Measurements from ENCODE around the gene ACVR2B. TPM values are rescaled to one million over a fixed set of nuclear protein-coding genes. Genes with fewer than 3 reads are reported as not detected.

ACVR2B gene
- total and polyA plus RNA-seq, 2 experiments from 2014 or later = 9.0 to 15.4 TPM

DNA sequence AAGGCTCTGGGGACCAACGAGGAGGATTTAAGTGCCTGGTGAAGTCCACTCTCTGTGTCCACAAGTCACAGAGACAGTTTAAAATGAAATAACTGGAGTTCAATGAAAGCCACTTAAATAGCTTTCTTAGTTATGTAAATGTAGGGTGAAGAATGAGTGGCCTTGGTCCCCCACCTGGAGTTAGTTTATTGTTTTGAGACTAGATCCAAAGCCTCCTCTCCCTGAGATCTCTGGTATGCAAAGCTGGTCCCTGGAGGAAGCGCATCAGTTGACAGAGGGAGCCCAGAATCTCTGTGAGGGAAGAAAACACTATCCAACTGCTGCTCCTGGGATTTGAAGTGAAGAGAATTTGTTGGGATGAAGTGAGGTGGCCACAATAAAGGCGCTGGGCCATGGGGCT, 83.0 kb downstream of the ACVR2B start:
- DNase-seq (ENCODE audit: low spot score) = no peak
- TF ChIP-seq, protein P1, sequence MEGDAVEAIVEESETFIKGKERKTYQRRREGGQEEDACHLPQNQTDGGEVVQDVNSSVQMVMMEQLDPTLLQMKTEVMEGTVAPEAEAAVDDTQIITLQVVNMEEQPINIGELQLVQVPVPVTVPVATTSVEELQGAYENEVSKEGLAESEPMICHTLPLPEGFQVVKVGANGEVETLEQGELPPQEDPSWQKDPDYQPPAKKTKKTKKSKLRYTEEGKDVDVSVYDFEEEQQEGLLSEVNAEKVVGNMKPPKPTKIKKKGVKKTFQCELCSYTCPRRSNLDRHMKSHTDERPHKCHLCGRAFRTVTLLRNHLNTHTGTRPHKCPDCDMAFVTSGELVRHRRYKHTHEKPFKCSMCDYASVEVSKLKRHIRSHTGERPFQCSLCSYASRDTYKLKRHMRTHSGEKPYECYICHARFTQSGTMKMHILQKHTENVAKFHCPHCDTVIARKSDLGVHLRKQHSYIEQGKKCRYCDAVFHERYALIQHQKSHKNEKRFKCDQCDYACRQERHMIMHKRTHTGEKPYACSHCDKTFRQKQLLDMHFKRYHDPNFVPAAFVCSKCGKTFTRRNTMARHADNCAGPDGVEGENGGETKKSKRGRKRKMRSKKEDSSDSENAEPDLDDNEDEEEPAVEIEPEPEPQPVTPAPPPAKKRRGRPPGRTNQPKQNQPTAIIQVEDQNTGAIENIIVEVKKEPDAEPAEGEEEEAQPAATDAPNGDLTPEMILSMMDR (IDR thresholded peaks at IDR 0.05; ENCODE audit: poor library complexity) = no peak
- TF ChIP-seq EZH2 (IDR thresholded peaks at IDR 0.05; ENCODE audit: borderline replicate concordance) = no peak
- no peak for TF ChIP-seq EZH2phosphoT487 (IDR thresholded peaks at IDR 0.05; ENCODE audit: low read depth, severe bottlenecking, unreplicated experiment)
- Histone ChIP-seq H2AFZ (no peak overlapping the region), H3K4me1 (ENCODE audit: insufficient read depth) (no peaks in the 10 kb centered on the region), H3K36me3 (replicated peaks; ENCODE audit: insufficient read depth, low read depth) (no peaks in the 10 kb centered on the region), H4K20me1 (ENCODE audit: insufficient read depth, poor library complexity, severe bottlenecking) (no peaks in the 10 kb centered on the region), H3K27me3 (no peaks in the 10 kb centered on the region), H3K4me2 (no peak overlapping the region), H3K79me2 (no peaks in the 10 kb centered on the region), H3K27ac (no peak overlapping the region), H3K9me2 (replicated peaks; ENCODE audit: insufficient read depth) (no peaks in the 10 kb centered on the region), H3K9me3 (ENCODE audit: low read depth) (no peaks in the 10 kb centered on the region), H3K4me3 (no peak overlapping the region)
- 79% methylated on average over 3 of the region's 3 CpGs for WGBS (ENCODE audit: low lambda C conversion rate, missing lambda C conversion rate)

DNA sequence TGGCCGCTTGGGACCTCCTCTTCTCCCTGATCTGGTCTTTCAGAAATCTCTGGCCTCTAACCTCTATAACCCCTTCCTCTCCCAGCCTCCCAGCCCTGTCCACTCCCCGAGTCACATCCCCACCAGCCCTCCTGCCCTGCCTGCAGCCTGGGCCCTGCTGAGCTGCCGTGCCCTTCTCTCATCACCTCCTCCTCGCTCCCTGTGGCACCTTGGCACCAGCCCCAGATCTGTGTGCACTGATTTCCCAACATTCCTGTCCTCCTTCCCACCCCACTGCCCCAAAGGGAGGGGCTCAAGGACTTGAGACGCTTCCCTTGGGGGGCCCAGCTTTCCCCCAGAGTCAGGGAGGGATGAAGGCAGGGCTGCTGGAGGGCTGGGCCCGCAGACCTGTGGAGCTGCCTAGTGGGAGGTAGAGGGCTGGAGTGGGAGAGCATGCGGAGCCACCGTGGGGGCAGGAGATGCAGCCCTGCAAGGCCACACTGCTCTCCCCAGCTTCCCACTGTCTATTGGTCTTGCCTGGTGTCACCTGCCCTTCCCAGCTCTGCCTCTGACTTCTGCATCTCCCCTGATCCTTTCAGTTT, 85.2 kb downstream of the ACVR2B start:
- H3K27ac ChIP-seq = no peak overlapping the region
- TF ChIP-seq EZH2 (IDR thresholded peaks at IDR 0.05; ENCODE audit: borderline replicate concordance) (no peak), EZH2phosphoT487 (IDR thresholded peaks at IDR 0.05; ENCODE audit: low read depth, severe bottlenecking, unreplicated experiment) (no peak)
- TF ChIP-seq, protein P1 (IDR thresholded peaks at IDR 0.05; ENCODE audit: poor library complexity) = no peak
- WGBS (ENCODE audit: low lambda C conversion rate, missing lambda C conversion rate) = 92% methylated on average over 8 of the region's 8 CpGs
- H2AFZ ChIP-seq = no peak overlapping the region
- no peaks in the 10 kb centered on the region for H3K9me3 ChIP-seq (ENCODE audit: low read depth)
- H3K27me3 ChIP-seq = no peaks in the 10 kb centered on the region
- no peaks in the 10 kb centered on the region for H3K9me2 ChIP-seq (replicated peaks; ENCODE audit: insufficient read depth)
- no peak overlapping the region for H3K4me2 ChIP-seq
- H3K4me1 ChIP-seq (ENCODE audit: insufficient read depth) = no peaks in the 10 kb centered on the region
- no peaks in the 10 kb centered on the region for H3K79me2 ChIP-seq
- no peak for DNase-seq (ENCODE audit: low spot score)
- H3K36me3 ChIP-seq (replicated peaks; ENCODE audit: insufficient read depth, low read depth) = no peaks in the 10 kb centered on the region
- H4K20me1 ChIP-seq (ENCODE audit: insufficient read depth, poor library complexity, severe bottlenecking) = no peaks in the 10 kb centered on the region
- H3K4me3 ChIP-seq = no peak overlapping the region

DNA sequence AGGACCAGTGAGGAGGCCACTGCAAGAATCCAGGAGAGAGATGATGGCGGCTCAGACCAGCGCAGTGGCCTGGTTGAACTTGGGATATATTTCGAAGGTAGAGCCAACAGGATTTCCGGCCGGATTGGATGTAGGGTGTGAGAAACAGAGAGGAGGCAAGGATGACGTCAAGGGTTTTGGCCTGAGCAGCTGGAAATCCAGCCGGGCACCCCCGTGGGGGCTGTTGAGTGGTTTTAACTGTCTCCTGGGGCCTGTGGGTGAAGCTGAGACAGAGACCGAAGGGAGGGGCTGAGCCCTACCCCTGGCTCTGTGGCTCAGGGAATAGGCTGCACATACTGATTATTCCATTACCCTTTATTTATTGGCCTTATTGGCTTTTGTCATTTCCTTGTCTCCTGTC, 88.1 kb downstream of the ACVR2B start:
- no peaks in the 10 kb centered on the region for H3K27me3 ChIP-seq
- H3K4me1 ChIP-seq (ENCODE audit: insufficient read depth) = no peaks in the 10 kb centered on the region
- no peak overlapping the region for H2AFZ ChIP-seq
- no peak overlapping the region for H3K4me2 ChIP-seq
- H3K27ac ChIP-seq = no peak overlapping the region
- no peaks in the 10 kb centered on the region for H3K9me3 ChIP-seq (ENCODE audit: low read depth)
- no peak for DNase-seq (ENCODE audit: low spot score)
- TF ChIP-seq, protein P1 (IDR thresholded peaks at IDR 0.05; ENCODE audit: poor library complexity) = no peak
- TF ChIP-seq EZH2 (IDR thresholded peaks at IDR 0.05; ENCODE audit: borderline replicate concordance) (no peak), EZH2phosphoT487 (IDR thresholded peaks at IDR 0.05; ENCODE audit: low read depth, severe bottlenecking, unreplicated experiment) (no peak)
- H3K4me3 ChIP-seq = no peak overlapping the region
- H4K20me1 ChIP-seq (ENCODE audit: insufficient read depth, poor library complexity, severe bottlenecking) = no peaks in the 10 kb centered on the region
- no peaks in the 10 kb centered on the region for H3K9me2 ChIP-seq (replicated peaks; ENCODE audit: insufficient read depth)
- H3K79me2 ChIP-seq = no peaks in the 10 kb centered on the region
- WGBS (ENCODE audit: low lambda C conversion rate, missing lambda C conversion rate) = 89% methylated on average over 9 of the region's 9 CpGs
- no peaks in the 10 kb centered on the region for H3K36me3 ChIP-seq (replicated peaks; ENCODE audit: insufficient read depth, low read depth)

Small RNA genes within 50 kb of the gene (small RNA-seq; reads per million reads assigned to genes)
- not detected for gene RF00019

Other genes starting within 250 kb of the ACVR2B start
- gene SLC22A13, start 188.1 kb upstream of the ACVR2B start, total RNA-seq = 0.77 TPM in 1 of 2 replicates, not detected in the other
- gene SLC22A13, start 188.1 kb upstream of the ACVR2B start, polyA plus RNA-seq = 0.33 TPM in 1 of 2 replicates, not detected in the other
- 0.20 and 0.57 TPM in 2 replicates for gene SLC22A14, start 171.6 kb upstream of the ACVR2B start, total RNA-seq
- gene SLC22A14, start 171.6 kb upstream of the ACVR2B start, polyA plus RNA-seq = 0.64 TPM in 1 of 2 replicates, not detected in the other
- gene XYLB, start 107.1 kb upstream of the ACVR2B start, total RNA-seq = 7.1 and 8.2 TPM in 2 replicates
- gene XYLB, start 107.1 kb upstream of the ACVR2B start, polyA plus RNA-seq = 5.5 and 12.5 TPM in 2 replicates
- gene EXOG, start 42.5 kb downstream of the ACVR2B start, total RNA-seq = 7.5 and 10.6 TPM in 2 replicates
- 6.3 and 6.9 TPM in 2 replicates for gene EXOG, start 42.5 kb downstream of the ACVR2B start, polyA plus RNA-seq
- 0.48 and 1.3 TPM in 2 replicates for gene SCN5A, start 195.8 kb downstream of the ACVR2B start, total RNA-seq
- 0.97 and 1.9 TPM in 2 replicates for gene SCN5A, start 195.8 kb downstream of the ACVR2B start, polyA plus RNA-seq

All from hepatocyte (in vitro differentiated cells).